Measurements from ENCODE around the gene NKD1.

DNA sequence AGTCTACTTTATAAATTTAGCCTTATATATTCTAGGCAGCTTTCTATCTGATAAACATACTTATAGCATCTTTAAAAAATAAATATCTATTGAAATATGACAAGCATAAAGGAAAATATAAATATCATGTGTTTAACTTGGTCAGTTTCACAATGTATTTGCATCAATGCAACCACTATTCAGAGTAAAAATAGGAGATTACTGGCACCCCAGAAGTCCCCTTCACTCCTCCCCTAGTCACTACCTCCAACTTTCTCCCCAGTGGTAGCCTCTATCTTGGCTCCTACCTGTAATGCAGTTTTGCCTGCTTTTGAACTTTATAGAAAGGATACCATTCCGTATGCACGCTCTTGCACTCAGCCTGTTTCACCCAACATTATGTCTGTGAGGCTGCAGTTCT lies 142.0 kb downstream of the NKD1 start:
- TF ChIP-seq, protein P1, sequence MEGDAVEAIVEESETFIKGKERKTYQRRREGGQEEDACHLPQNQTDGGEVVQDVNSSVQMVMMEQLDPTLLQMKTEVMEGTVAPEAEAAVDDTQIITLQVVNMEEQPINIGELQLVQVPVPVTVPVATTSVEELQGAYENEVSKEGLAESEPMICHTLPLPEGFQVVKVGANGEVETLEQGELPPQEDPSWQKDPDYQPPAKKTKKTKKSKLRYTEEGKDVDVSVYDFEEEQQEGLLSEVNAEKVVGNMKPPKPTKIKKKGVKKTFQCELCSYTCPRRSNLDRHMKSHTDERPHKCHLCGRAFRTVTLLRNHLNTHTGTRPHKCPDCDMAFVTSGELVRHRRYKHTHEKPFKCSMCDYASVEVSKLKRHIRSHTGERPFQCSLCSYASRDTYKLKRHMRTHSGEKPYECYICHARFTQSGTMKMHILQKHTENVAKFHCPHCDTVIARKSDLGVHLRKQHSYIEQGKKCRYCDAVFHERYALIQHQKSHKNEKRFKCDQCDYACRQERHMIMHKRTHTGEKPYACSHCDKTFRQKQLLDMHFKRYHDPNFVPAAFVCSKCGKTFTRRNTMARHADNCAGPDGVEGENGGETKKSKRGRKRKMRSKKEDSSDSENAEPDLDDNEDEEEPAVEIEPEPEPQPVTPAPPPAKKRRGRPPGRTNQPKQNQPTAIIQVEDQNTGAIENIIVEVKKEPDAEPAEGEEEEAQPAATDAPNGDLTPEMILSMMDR (IDR thresholded peaks at IDR 0.05): no peak
- TF ChIP-seq POLR2AphosphoS5 (IDR thresholded peaks at IDR 0.05) (no peak), POLR2A (IDR thresholded peaks at IDR 0.05; ENCODE audit: low read depth) (no peak)
